GM12891 (cell line): ENCODE measurements around the gene CALCA.

ENCODE experiments used
- DNase-seq: peaks from one replicate; pipeline ENCODE4 v3.0.0; 2011; ENCODE audit warnings: low spot score; ENCODE audit not compliant: insufficient read length
- FAIRE-seq: peaks from 2 replicates; lab custom pipeline; 2011; peaks lifted over from hg19 to GRCh38; lab: Jason Lieb, UNC
- PAX5 ChIP-seq: IDR thresholded peaks from 2 replicates; pipeline ENCODE4 v1.6.1; 2011; ENCODE audit warnings: low read length, moderate library complexity, mild to moderate bottlenecking; ENCODE audit not compliant: insufficient read depth, severe bottlenecking
- POLR2A ChIP-seq: IDR thresholded peaks from 2 replicates; pipeline ENCODE4 v1.6.1; 2011; ENCODE audit warnings: low read depth, low read length, control low read depth
- POLR2AphosphoS5 ChIP-seq: IDR thresholded peaks from 2 replicates; pipeline ENCODE4 v1.6.1; 2011; ENCODE audit warnings: low read depth, low read length, control low read depth
- POU2F2 ChIP-seq: IDR thresholded peaks from 2 replicates; pipeline ENCODE4 v1.6.1; 2011; ENCODE audit warnings: low read depth, mild to moderate bottlenecking, control low read depth, low read length, moderate library complexity
- SPI1 ChIP-seq: IDR thresholded peaks from 2 replicates; pipeline ENCODE4 v1.6.1; 2011; ENCODE audit warnings: low read depth, low read length, control low read depth
- TAF1 ChIP-seq: IDR thresholded peaks from 2 replicates; pipeline ENCODE4 v1.6.1; 2011; ENCODE audit warnings: low read depth, low read length, control low read depth

Gene CALCA

GRCh38 chr11:14949437-14950147 lies 22.6 kb downstream of the CALCA start:
- FAIRE-seq (no peak), DNase-seq (no peak)
- TF ChIP-seq TAF1 = no peak
- TF ChIP-seq PAX5 = no peak
- no peak for TF ChIP-seq POU2F2
- no peak for TF ChIP-seq SPI1
- TF ChIP-seq POLR2A = no peak
- TF ChIP-seq POLR2AphosphoS5 = no peak

- FAIRE-seq = no peak
- TF ChIP-seq SPI1 (no peak), PAX5 (no peak), POLR2A (no peak), TAF1 (no peak), POLR2AphosphoS5 (no peak), POU2F2 (no peak)
Measured at GRCh38 chr11:14942745-14943144, 29.4 kb downstream of the CALCA start.

GRCh38 chr11:14938936-14939335 lies 33.2 kb downstream of the CALCA start:
- DNase-seq (no peak), FAIRE-seq (no peak)
- TF ChIP-seq POLR2A (no peak), POU2F2 (no peak), SPI1 (no peak), POLR2AphosphoS5 (no peak), PAX5 (no peak), TAF1 (no peak)

More at GRCh38 chr11:14942745-14943144, 29.4 kb downstream of the CALCA start:
- no peak for DNase-seq

GRCh38 chr11:14934641-14935351 lies 37.4 kb downstream of the CALCA start:
- DNase-seq (no peak), FAIRE-seq (no peak)
- TF ChIP-seq POLR2AphosphoS5 (no peak), POU2F2 (no peak), SPI1 (no peak)

GRCh38 chr11:14932447-14932846 lies 39.7 kb downstream of the CALCA start:
- TF ChIP-seq POU2F2 = no peak
- TF ChIP-seq SPI1 = no peak
- TF ChIP-seq TAF1 = no peak
- TF ChIP-seq POLR2AphosphoS5 = no peak
- no peak for TF ChIP-seq POLR2A
- TF ChIP-seq PAX5 = no peak
- no peak for DNase-seq
- FAIRE-seq = no peak

GRCh38 chr11:14930369-14930768 lies 41.8 kb downstream of the CALCA start:
- DNase-seq (no peak), FAIRE-seq (no peak)
- TF ChIP-seq POLR2A = no peak
- no peak for TF ChIP-seq POU2F2
- TF ChIP-seq POLR2AphosphoS5 = no peak
- no peak for TF ChIP-seq PAX5
- TF ChIP-seq TAF1 = no peak
- no peak for TF ChIP-seq SPI1

GRCh38 chr11:14927146-14927545 lies 45.0 kb downstream of the CALCA start:
- no peak for FAIRE-seq
- TF ChIP-seq POLR2A (no peak), POU2F2 (no peak), POLR2AphosphoS5 (no peak), PAX5 (no peak), SPI1 (no peak), TAF1 (no peak)
- DNase-seq = no peak

GRCh38 chr11:14924318-14924717 lies 47.8 kb downstream of the CALCA start:
- DNase-seq = no peak
- FAIRE-seq = no peak
- TF ChIP-seq PAX5 (no peak), TAF1 (no peak), POLR2AphosphoS5 (no peak), SPI1 (no peak), POLR2A (no peak), POU2F2 (no peak)
